Epidermal melanocyte (primary cell): Measurements from ENCODE around the gene EXD3.
"Not testable (repeated sequence)": the region's sequence is repeated elsewhere in the genome, so short reads cannot be mapped to it uniquely, and the experiment has no call there.

ENCODE experiments used
- DNase-seq: peaks from one replicate; pipeline ENCODE4 v3.0.0; 2011; ENCODE audit warnings: low spot score; ENCODE audit not compliant: insufficient read length

The EXD3 gene

GRCh38 chr9:137394866-137395665 lies 27.9 kb downstream of the EXD3 start:
- DNase-seq: no peak

GRCh38 chr9:137393176-137394150 lies 29.5 kb downstream of the EXD3 start:
- DNase-seq: no peak

GRCh38 chr9:137392232-137393007 lies 30.5 kb downstream of the EXD3 start:
- DNase-seq: no peak

GRCh38 chr9:137391411-137391754 lies 31.6 kb downstream of the EXD3 start:
- DNase-seq: no peak

GRCh38 chr9:137390553-137391410 lies 32.2 kb downstream of the EXD3 start:
- no peak for DNase-seq

- no peak for DNase-seq
Observed at GRCh38 chr9:137389428-137389746, 33.6 kb downstream of the EXD3 start.

- no peak for DNase-seq
Observed at GRCh38 chr9:137388589-137389427, 34.2 kb downstream of the EXD3 start.

- no peak for DNase-seq
Observed at GRCh38 chr9:137387891-137388560, 34.9 kb downstream of the EXD3 start.

GRCh38 chr9:137387114-137387890 lies 35.7 kb downstream of the EXD3 start:
- no peak for DNase-seq

GRCh38 chr9:137386507-137387113 lies 36.4 kb downstream of the EXD3 start:
- DNase-seq: not testable (repeated sequence)

- DNase-seq: peak; percentile 89
Observed at GRCh38 chr9:137385061-137385655, 37.8 kb downstream of the EXD3 start.

- DNase-seq: no peak
Observed at GRCh38 chr9:137383784-137384756, 38.9 kb downstream of the EXD3 start.

GRCh38 chr9:137383081-137383783 lies 39.7 kb downstream of the EXD3 start:
- no peak for DNase-seq

GRCh38 chr9:137382444-137383080 lies 40.4 kb downstream of the EXD3 start:
- no peak for DNase-seq
